ENCODE measurements around the gene DHRSX.

DNA sequence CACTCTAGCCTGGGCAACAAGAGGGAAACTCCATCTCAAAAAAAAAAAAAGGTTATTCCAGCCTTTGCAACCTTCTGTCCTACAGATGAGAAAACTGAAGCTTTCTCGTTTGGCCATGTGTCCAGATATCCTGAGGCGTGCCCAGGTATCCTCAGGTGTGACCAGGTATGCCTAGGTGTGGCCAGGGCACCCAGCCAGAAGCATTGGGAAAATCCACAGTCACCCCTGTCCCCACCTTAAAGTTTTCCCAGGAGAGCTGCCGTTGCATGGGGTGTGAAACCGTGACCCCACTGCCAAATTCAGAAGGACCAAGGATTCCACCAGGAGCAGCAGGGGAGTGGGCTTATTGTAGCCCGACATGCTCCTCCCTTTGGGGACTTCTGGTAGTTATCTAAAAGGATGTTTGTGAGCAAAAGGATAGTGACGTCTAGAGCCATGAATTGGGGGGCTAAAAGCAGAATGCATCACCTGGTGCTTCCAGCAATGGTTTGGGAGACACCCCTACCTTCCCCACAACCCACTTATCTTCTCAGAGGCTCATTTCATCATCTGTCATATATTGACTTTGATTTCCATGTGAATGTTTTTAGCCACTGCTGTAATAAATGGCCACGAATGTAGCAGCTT lies 4.0 kb upstream of the DHRSX start:
- TF ChIP-seq, protein P1, sequence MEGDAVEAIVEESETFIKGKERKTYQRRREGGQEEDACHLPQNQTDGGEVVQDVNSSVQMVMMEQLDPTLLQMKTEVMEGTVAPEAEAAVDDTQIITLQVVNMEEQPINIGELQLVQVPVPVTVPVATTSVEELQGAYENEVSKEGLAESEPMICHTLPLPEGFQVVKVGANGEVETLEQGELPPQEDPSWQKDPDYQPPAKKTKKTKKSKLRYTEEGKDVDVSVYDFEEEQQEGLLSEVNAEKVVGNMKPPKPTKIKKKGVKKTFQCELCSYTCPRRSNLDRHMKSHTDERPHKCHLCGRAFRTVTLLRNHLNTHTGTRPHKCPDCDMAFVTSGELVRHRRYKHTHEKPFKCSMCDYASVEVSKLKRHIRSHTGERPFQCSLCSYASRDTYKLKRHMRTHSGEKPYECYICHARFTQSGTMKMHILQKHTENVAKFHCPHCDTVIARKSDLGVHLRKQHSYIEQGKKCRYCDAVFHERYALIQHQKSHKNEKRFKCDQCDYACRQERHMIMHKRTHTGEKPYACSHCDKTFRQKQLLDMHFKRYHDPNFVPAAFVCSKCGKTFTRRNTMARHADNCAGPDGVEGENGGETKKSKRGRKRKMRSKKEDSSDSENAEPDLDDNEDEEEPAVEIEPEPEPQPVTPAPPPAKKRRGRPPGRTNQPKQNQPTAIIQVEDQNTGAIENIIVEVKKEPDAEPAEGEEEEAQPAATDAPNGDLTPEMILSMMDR (IDR thresholded peaks at IDR 0.05): no peak
- TF ChIP-seq POLR2A (IDR thresholded peaks at IDR 0.05): no peak

All from heart left ventricle (tissue), 13 donors.